ENCODE measurements around the gene ATP2B3.

DNA sequence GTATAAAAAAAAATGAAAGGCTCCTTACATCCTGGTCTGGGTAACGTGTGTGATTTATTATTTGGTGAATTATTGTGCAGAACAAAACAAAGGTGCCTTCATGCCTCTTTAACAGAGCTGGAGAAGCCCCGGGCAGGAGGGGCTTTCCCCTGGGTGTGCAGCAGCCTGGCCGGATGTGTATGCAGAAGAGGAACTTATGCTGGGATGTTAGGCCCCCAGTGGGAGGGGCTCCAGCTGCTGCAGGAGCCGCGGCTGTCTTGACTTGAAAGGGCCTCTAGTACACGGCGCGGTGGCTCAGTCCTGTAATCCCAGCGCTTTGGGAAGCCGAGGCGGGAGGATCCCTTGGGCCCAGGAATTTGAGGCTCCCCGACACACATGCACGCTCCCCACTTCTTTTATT, 65.5 kb downstream of the ATP2B3 start:
- TF ChIP-seq, protein P1, sequence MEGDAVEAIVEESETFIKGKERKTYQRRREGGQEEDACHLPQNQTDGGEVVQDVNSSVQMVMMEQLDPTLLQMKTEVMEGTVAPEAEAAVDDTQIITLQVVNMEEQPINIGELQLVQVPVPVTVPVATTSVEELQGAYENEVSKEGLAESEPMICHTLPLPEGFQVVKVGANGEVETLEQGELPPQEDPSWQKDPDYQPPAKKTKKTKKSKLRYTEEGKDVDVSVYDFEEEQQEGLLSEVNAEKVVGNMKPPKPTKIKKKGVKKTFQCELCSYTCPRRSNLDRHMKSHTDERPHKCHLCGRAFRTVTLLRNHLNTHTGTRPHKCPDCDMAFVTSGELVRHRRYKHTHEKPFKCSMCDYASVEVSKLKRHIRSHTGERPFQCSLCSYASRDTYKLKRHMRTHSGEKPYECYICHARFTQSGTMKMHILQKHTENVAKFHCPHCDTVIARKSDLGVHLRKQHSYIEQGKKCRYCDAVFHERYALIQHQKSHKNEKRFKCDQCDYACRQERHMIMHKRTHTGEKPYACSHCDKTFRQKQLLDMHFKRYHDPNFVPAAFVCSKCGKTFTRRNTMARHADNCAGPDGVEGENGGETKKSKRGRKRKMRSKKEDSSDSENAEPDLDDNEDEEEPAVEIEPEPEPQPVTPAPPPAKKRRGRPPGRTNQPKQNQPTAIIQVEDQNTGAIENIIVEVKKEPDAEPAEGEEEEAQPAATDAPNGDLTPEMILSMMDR (IDR thresholded peaks at IDR 0.05; ENCODE audit: low read length): no peak
- TF ChIP-seq EZH2phosphoT487 (IDR thresholded peaks at IDR 0.05; ENCODE audit: low read length) (no peak), EZH2 (optimal IDR thresholded peaks at IDR 0.05; ENCODE audit: low read depth, low read length) (no peak)
